HCT116 (cell line): Measurements from ENCODE around the gene ALLC. TPM values are rescaled to one million over a fixed set of nuclear protein-coding genes. Genes with fewer than 3 reads are reported as not detected.

ENCODE experiments used
- ATAC-seq: fragments of 200-7000 bp; cut with Tn5 transposase; 2 replicates; pipeline ENCODE4 v1.9.1; 2020; ENCODE audit warnings: mild to moderate bottlenecking, moderate library complexity
- BruUV-seq: library from RNA; stranded (reverse); fragments of 400-500 nt; replicated peaks from 2 replicates; lab custom pipeline; 2021; lab: Mats Ljungman, UMichigan
- CTCF ChIA-PET: fragments of 300-600 bp; sonication (Branson Sonifier 250); formaldehyde crosslinking; loops from one replicate; lab custom pipeline; 2021; ENCODE audit warnings: antibody characterized with exemption; lab: Charles Lee
- POLR2A ChIA-PET: fragments of 300-600, 350-600 bp; sonication (Branson Sonifier 250); formaldehyde crosslinking; loops from one replicate; lab custom pipeline; 2021; ENCODE audit warnings: antibody characterized with exemption; lab: Charles Lee
- RAD21 ChIA-PET, 2 experiments: fragments of 300-600 bp; sonication (Branson Sonifier 250); formaldehyde crosslinking; loops; one replicate each; lab custom pipeline; 2023; ENCODE audit warnings: low total read pairs in 2 of 2; ENCODE audit not compliant: uncharacterized antibody in 2 of 2, unreplicated experiment in 2 of 2, low non-redundant PET in 1 of 2; lab: Charles Lee
- DNase-seq: peaks from one replicate; pipeline ENCODE4 v3.0.0-alpha.2; 2010; ENCODE audit warnings: low read depth, low spot score
- H2AFZ ChIP-seq: fragments of 200-600 bp; shearing (Covaris generic), sonication (generic); 2 replicates; pipeline ENCODE4 v1.6.1; 2017; ENCODE audit warnings: low read depth, mixed run types, mixed read lengths, antibody characterized with exemption, low read length; ENCODE audit not compliant: poor library complexity, severe bottlenecking
- H3K27ac ChIP-seq: 2 replicates; pipeline ENCODE4 v1.5.1; 2012; ENCODE audit warnings: low read depth, low read length
- H3K27me3 ChIP-seq: fragments of 200-600 bp; sonication (generic); 2 replicates; pipeline ENCODE4 v1.6.1; 2016; ENCODE audit warnings: mixed run types, low read length, mixed read lengths; ENCODE audit not compliant: insufficient read depth
- H3K36me3 ChIP-seq, 2 experiments: fragments of 200-500 bp in 1 of 2; fragments of 200-600 bp in 1 of 2; sonication (Bioruptor generic) in 1 of 2; sonication (generic) in 1 of 2; 2 replicates each; pipeline versions ENCODE4 v1.5.1 to v1.6.1; 2014 to 2016; ENCODE audit warnings: low read length in 2 of 2, inconsistent platforms in 1 of 2, mixed read lengths in 1 of 2, mixed run types in 1 of 2; ENCODE audit not compliant: insufficient read depth in 2 of 2, control insufficient read depth in 1 of 2
- H3K4me1 ChIP-seq, 2 experiments: fragments of 200-600 bp in 1 of 2; sonication (generic) in 1 of 2; 2 replicates each; pipeline versions ENCODE4 v1.5.1 to v1.6.1; 2012 to 2017; ENCODE audit warnings: low read length in 2 of 2, inconsistent platforms in 1 of 2, mild to moderate bottlenecking in 1 of 2, mixed read lengths in 1 of 2, mixed run types in 1 of 2, moderate library complexity in 1 of 2; ENCODE audit not compliant: insufficient read depth in 2 of 2, control insufficient read depth in 1 of 2
- H3K4me2 ChIP-seq: fragments of 200-600 bp; sonication (generic); 2 replicates; pipeline ENCODE4 v1.6.1; 2017; ENCODE audit warnings: mixed run types, low read length, mixed read lengths
- H3K4me3 ChIP-seq, 2 experiments: fragments of 200-600 bp in 1 of 2; sonication (generic) in 1 of 2; replicated peaks in 1 of 2; 2 replicates each; pipeline ENCODE4 v1.5.1; 2011 to 2016; ENCODE audit warnings: low read length in 2 of 2, control low read depth in 1 of 2, low read depth in 1 of 2, mild to moderate bottlenecking in 1 of 2, mixed read lengths in 1 of 2, mixed run types in 1 of 2
- H3K79me2 ChIP-seq: fragments of 200-600 bp; sonication (generic); 2 replicates; pipeline ENCODE4 v1.6.1; 2017; ENCODE audit warnings: mild to moderate bottlenecking, mixed run types, low read length, moderate library complexity, mixed read lengths; ENCODE audit not compliant: insufficient read depth
- H3K9ac ChIP-seq: fragments of 200-600 bp; sonication (generic); 2 replicates; pipeline ENCODE4 v1.6.1; 2016; ENCODE audit warnings: low read length, mixed read lengths
- H3K9me2 ChIP-seq: fragments of 200-600 bp; sonication (generic), shearing (Covaris generic); 2 replicates; pipeline ENCODE4 v1.6.1; 2017; ENCODE audit warnings: mixed run types, mild to moderate bottlenecking, moderate library complexity; ENCODE audit not compliant: insufficient read depth
- H3K9me3 ChIP-seq, 2 experiments: fragments of 200-500 bp in 1 of 2; fragments of 200-600 bp in 1 of 2; sonication (Bioruptor generic) in 1 of 2; sonication (generic) in 1 of 2; 2 replicates each; pipeline ENCODE4 v1.6.1; 2014 to 2017; ENCODE audit warnings: low read length in 2 of 2, mixed read lengths in 2 of 2, inconsistent platforms in 1 of 2, low read depth in 1 of 2, mild to moderate bottlenecking in 1 of 2, mixed run types in 1 of 2, moderate library complexity in 1 of 2; ENCODE audit not compliant: control insufficient read depth in 1 of 2, insufficient read depth in 1 of 2
- H4K20me1 ChIP-seq: fragments of 200-600 bp; sonication (generic), shearing (Covaris generic); 2 replicates; pipeline ENCODE4 v1.6.1; 2017; ENCODE audit warnings: mixed run types, mild to moderate bottlenecking, moderate library complexity; ENCODE audit not compliant: insufficient read depth
- ATF3 ChIP-seq: IDR thresholded peaks from 2 replicates; pipeline ENCODE4 v1.6.1; 2012
- CBX3 ChIP-seq: IDR thresholded peaks from 2 replicates; pipeline ENCODE4 v1.6.1; 2012; ENCODE audit warnings: low read depth
- CEBPB ChIP-seq: IDR thresholded peaks from 2 replicates; pipeline ENCODE4 v1.6.1; 2012; ENCODE audit warnings: low read depth
- EGR1 ChIP-seq: IDR thresholded peaks from 2 replicates; pipeline ENCODE4 v1.6.1; 2012; ENCODE audit warnings: low read depth
- ELF1 ChIP-seq: IDR thresholded peaks from 2 replicates; pipeline ENCODE4 v1.6.1; 2012; ENCODE audit warnings: low read depth, borderline replicate concordance
- EZH2 ChIP-seq: fragments of 200-600 bp; sonication (generic); IDR thresholded peaks from 2 replicates; pipeline ENCODE4 v1.6.1; 2017; ENCODE audit warnings: antibody characterized with exemption, mixed run types
- EZH2phosphoT487 ChIP-seq: fragments of 200-600 bp; IDR thresholded peaks from 2 replicates; pipeline ENCODE4 v1.6.1; 2018; ENCODE audit warnings: antibody characterized with exemption, borderline replicate concordance
- FOSL1 ChIP-seq: IDR thresholded peaks from 2 replicates; pipeline ENCODE4 v1.6.1; 2012; ENCODE audit warnings: low read depth
- JUND ChIP-seq: IDR thresholded peaks from 2 replicates; pipeline ENCODE4 v1.6.1; 2012
- REST ChIP-seq: IDR thresholded peaks from 2 replicates; pipeline ENCODE4 v1.6.1; 2012; ENCODE audit warnings: low read depth
- SIN3A ChIP-seq: IDR thresholded peaks from 2 replicates; pipeline ENCODE4 v1.6.1; 2012; ENCODE audit warnings: low read depth
- SP1 ChIP-seq: IDR thresholded peaks from 2 replicates; pipeline ENCODE4 v1.6.1; 2012; ENCODE audit warnings: low read depth
- SRF ChIP-seq: IDR thresholded peaks from 2 replicates; pipeline ENCODE4 v1.6.1; 2012; ENCODE audit warnings: low read depth
- YY1 ChIP-seq: IDR thresholded peaks from 2 replicates; pipeline ENCODE4 v1.6.1; 2011; ENCODE audit warnings: low read length, low read depth, moderate library complexity, mild to moderate bottlenecking; ENCODE audit not compliant: insufficient replicate concordance; ENCODE audit errors: extremely low read depth
- ZFX ChIP-seq: fragments of 450-650 bp; IDR thresholded peaks from 2 replicates; pipeline ENCODE4 v1.6.1; 2017
- ZNF274 ChIP-seq: fragments of 200-500 bp; sonication (Bioruptor generic); IDR thresholded peaks from 2 replicates; pipeline ENCODE4 v1.6.1; 2014; ENCODE audit warnings: mild to moderate bottlenecking, low read depth, low read length, inconsistent platforms
- intact Hi-C: fragments of 100-400 bp; cut with micrococcal nuclease; formaldehyde crosslinking; loops from 2 replicates; pipeline ENCODE4 v1.10.0; 2022
- total RNA-seq: library from RNA; stranded (reverse); gene quantifications from one replicate; pipeline ENCODE4 v1.2.1, GENCODE V29; 2021; ENCODE audit not compliant: unreplicated experiment

Gene ALLC
- total RNA-seq, 1 experiment from 2014 or later: not detected

- no peak for DNase-seq
- intact Hi-C loops: no loop called here
- TF ChIP-seq CEBPB (no peak), JUND (no peak)
- BruUV-seq: no TSS peak
- H3K9ac ChIP-seq: no peak overlapping the region
- no peaks in the 10 kb centered on the region for H3K79me2 ChIP-seq
- ChIA-PET CTCF (no interaction called here), POLR2A (no interaction called here), RAD21 (no interaction called here)
- no peaks in the 10 kb centered on the region for H4K20me1 ChIP-seq
- H3K4me1 ChIP-seq: peaks cover 0 to 8% of the 10 kb centered on the region in 2 experiments; a peak in 2 of 4 replicates
- H3K4me3 ChIP-seq: no peak overlapping the region
- H3K9me3 ChIP-seq: no peaks in the 10 kb centered on the region
- H3K9me2 ChIP-seq: no peaks in the 10 kb centered on the region
- no peak for ATAC-seq
- no peak overlapping the region for H3K4me2 ChIP-seq
- peaks cover 3% of the 10 kb centered on the region; the same call in 1 of the 2 replicates for H3K27me3 ChIP-seq
- no peak overlapping the region for H3K27ac ChIP-seq
- no peaks in the 10 kb centered on the region for H3K36me3 ChIP-seq
- H2AFZ ChIP-seq: no peak overlapping the region
These were observed 86.1 kb downstream of the ALLC start for GRCh38 chr2:3743951-3744555.

DNA sequence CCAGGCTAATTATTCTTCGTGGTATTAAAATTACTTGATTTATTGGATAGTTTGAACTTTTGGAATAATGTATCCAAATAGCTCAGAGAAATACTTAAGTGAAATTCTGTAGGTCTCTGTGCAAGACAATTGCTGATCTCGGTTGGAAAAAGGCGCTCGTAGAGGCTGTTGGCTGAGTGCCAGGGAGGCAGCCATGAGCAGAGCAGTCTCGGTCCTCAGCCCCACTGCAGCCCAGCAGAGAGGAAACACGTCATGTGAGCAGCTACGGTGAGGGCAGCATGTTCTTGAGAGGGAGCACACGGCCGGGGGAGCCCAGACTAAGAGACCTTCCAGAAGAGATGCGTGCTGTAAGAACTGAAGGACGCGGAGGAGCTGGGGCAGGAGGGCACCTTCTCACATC lies 87.9 kb downstream of the ALLC start:
- H3K36me3 ChIP-seq: no peaks in the 10 kb centered on the region
- no peak overlapping the region for H3K4me3 ChIP-seq
- H3K4me2 ChIP-seq: no peak overlapping the region
- H3K27ac ChIP-seq: no peak overlapping the region
- CTCF ChIA-PET: no interaction called here
- H3K79me2 ChIP-seq: no peaks in the 10 kb centered on the region
- DNase-seq (no peak), ATAC-seq (no peak)
- no peak overlapping the region for H2AFZ ChIP-seq
- RAD21 ChIA-PET: no interaction called here
- POLR2A ChIA-PET: no interaction called here
- peaks cover 19% of the 10 kb centered on the region for H3K27me3 ChIP-seq
- no TSS peak for BruUV-seq
- no peak overlapping the region for H3K9ac ChIP-seq
- intact Hi-C loops: no loop called here
- H3K9me3 ChIP-seq: no peaks in the 10 kb centered on the region
- no peak for TF ChIP-seq EZH2phosphoT487
- no peak for TF ChIP-seq SRF
- TF ChIP-seq ATF3: no peak
- TF ChIP-seq JUND: no peak
- TF ChIP-seq ZFX: no peak
- no peak for TF ChIP-seq CBX3
- no peak for TF ChIP-seq YY1
- TF ChIP-seq EZH2: no peak
- TF ChIP-seq REST: no peak
- no peak for TF ChIP-seq SIN3A
- no peak for TF ChIP-seq FOSL1
- TF ChIP-seq SP1: no peak
- no peak for TF ChIP-seq EGR1
- TF ChIP-seq ELF1: no peak
- TF ChIP-seq ZNF274: no peak
- no peak for TF ChIP-seq CEBPB
- H3K9me2 ChIP-seq: no peaks in the 10 kb centered on the region
- peaks cover 0 to 8% of the 10 kb centered on the region in 2 experiments; a peak in 2 of 4 replicates for H3K4me1 ChIP-seq
- no peaks in the 10 kb centered on the region for H4K20me1 ChIP-seq
